ENCODE data around the gene FABP6.
"Not testable (repeated sequence)": the region's sequence is repeated elsewhere in the genome, so short reads cannot be mapped to it uniquely, and the experiment has no call there.

The FABP6 gene

GRCh38 chr5:160242145-160242544 lies 12.8 kb downstream of the FABP6 start:
- no peak for TF ChIP-seq CTCF (IDR thresholded peaks at IDR 0.05)
- no peak for TF ChIP-seq ZFX (IDR thresholded peaks at IDR 0.05; ENCODE audit: borderline replicate concordance)
- no peak overlapping the region for H3K27ac ChIP-seq

- no peak overlapping the region for H3K27ac ChIP-seq
- no peak for TF ChIP-seq CTCF (IDR thresholded peaks at IDR 0.05)
- no peak for TF ChIP-seq ZFX (IDR thresholded peaks at IDR 0.05; ENCODE audit: borderline replicate concordance)
Measured at GRCh38 chr5:160245506-160246086, 16.3 kb downstream of the FABP6 start.

- not testable (repeated sequence) for H3K27ac ChIP-seq
Measured at GRCh38 chr5:160249570-160249969, 20.3 kb downstream of the FABP6 start.

- H3K27ac ChIP-seq = no peak overlapping the region
- TF ChIP-seq CTCF (IDR thresholded peaks at IDR 0.05) (no peak), ZFX (IDR thresholded peaks at IDR 0.05; ENCODE audit: borderline replicate concordance) (no peak)
Measured at GRCh38 chr5:160250226-160250625, 20.9 kb downstream of the FABP6 start.

- TF ChIP-seq ZFX (IDR thresholded peaks at IDR 0.05; ENCODE audit: borderline replicate concordance) (no peak), CTCF (IDR thresholded peaks at IDR 0.05) (no peak)
- no peak overlapping the region for H3K27ac ChIP-seq
Measured at GRCh38 chr5:160250826-160251225, 21.5 kb downstream of the FABP6 start.

- no peak overlapping the region for H3K27ac ChIP-seq
- TF ChIP-seq CTCF (IDR thresholded peaks at IDR 0.05) = no peak
- TF ChIP-seq ZFX (IDR thresholded peaks at IDR 0.05; ENCODE audit: borderline replicate concordance) = no peak
Measured at GRCh38 chr5:160251406-160252155, 22.3 kb downstream of the FABP6 start.

- TF ChIP-seq ZFX (IDR thresholded peaks at IDR 0.05; ENCODE audit: borderline replicate concordance) (no peak), CTCF (IDR thresholded peaks at IDR 0.05) (no peak)
- H3K27ac ChIP-seq = no peak overlapping the region
Measured at GRCh38 chr5:160252916-160253315, 23.6 kb downstream of the FABP6 start.
